WTC11 (cell line): ENCODE measurements around the gene SLC38A1. TPM values are rescaled to one million over a fixed set of nuclear protein-coding genes. Genes with fewer than 3 reads are reported as not detected.

ENCODE experiments used
- ATAC-seq: fragments of 200-7000 bp; cut with Tn5 transposase; 2 replicates; pipeline ENCODE4 v1.10.0; 2021; ENCODE audit warnings: mild to moderate bottlenecking, moderate library complexity
- CTCF ChIA-PET: fragments of 300-600 bp; sonication (Branson Sonifier 250); formaldehyde crosslinking; loops from one replicate; lab custom pipeline; 2021; ENCODE audit warnings: antibody characterized with exemption; lab: Charles Lee
- POLR2A ChIA-PET: fragments of 350-600 bp; sonication (Branson Sonifier 250); formaldehyde crosslinking; loops from one replicate; lab custom pipeline; 2021; ENCODE audit warnings: antibody characterized with exemption; lab: Charles Lee
- DNase-seq: peaks from one replicate; pipeline ENCODE4 v3.0.0; 2021; ENCODE audit warnings: low spot score
- H3K27ac Mint-ChIP-seq: 2 replicates; pipeline ENCODE4 v1.8.0; 2021; ENCODE audit warnings: mixed read lengths
- H3K27me3 Mint-ChIP-seq: 2 replicates; pipeline ENCODE4 v1.8.0; 2021; ENCODE audit warnings: low read depth, mild to moderate bottlenecking, moderate library complexity, mixed read lengths
- H3K36me3 Mint-ChIP-seq: 2 replicates; pipeline ENCODE4 v1.8.0; 2021; ENCODE audit warnings: mixed read lengths
- H3K4me1 Mint-ChIP-seq: 2 replicates; pipeline ENCODE4 v1.8.0; 2022; ENCODE audit warnings: mixed read lengths
- H3K4me3 Mint-ChIP-seq: 2 replicates; pipeline ENCODE4 v1.8.0; 2021; ENCODE audit warnings: mild to moderate bottlenecking, moderate library complexity, mixed read lengths
- H3K9me3 Mint-ChIP-seq: 2 replicates; pipeline ENCODE4 v1.8.0; 2021; ENCODE audit warnings: mixed read lengths
- AFF4 ChIP-seq: sonication (generic); formaldehyde crosslinking; IDR thresholded peaks from 2 replicates; pipeline ENCODE4 v1.8.1; 2023; ENCODE audit warnings: mild to moderate bottlenecking, missing genetic modification reagents, borderline replicate concordance
- ATF1 ChIP-seq: sonication (generic); formaldehyde crosslinking; IDR thresholded peaks from 2 replicates; pipeline ENCODE4 v1.8.1; 2023; ENCODE audit warnings: mild to moderate bottlenecking, moderate library complexity, missing genetic modification reagents
- CDX4 ChIP-seq: fragments of 250-450 bp; sonication (Bioruptor Pico); IDR thresholded peaks from 2 replicates; pipeline ENCODE4 v1.9.0; 2021; ENCODE audit warnings: moderate library complexity, mild to moderate bottlenecking, inconsistent platforms, borderline replicate concordance
- E2F5 ChIP-seq: sonication (generic); formaldehyde crosslinking; IDR thresholded peaks from 2 replicates; pipeline ENCODE4 v1.8.1; 2022; ENCODE audit warnings: mild to moderate bottlenecking, moderate library complexity, missing genetic modification reagents
- EMX1 ChIP-seq: fragments of 250-450 bp; sonication (Bioruptor Pico); IDR thresholded peaks from 2 replicates; pipeline ENCODE4 v1.8.0; 2021; ENCODE audit warnings: mild to moderate bottlenecking
- ESRRA ChIP-seq: sonication (generic); formaldehyde crosslinking; IDR thresholded peaks from 2 replicates; pipeline ENCODE4 v1.8.1; 2022; ENCODE audit warnings: mild to moderate bottlenecking, missing genetic modification reagents, borderline replicate concordance
- ETV6 ChIP-seq: sonication (generic); formaldehyde crosslinking; IDR thresholded peaks from 2 replicates; pipeline ENCODE4 v1.8.1; 2022; ENCODE audit warnings: mild to moderate bottlenecking, missing genetic modification reagents
- HMGA2 ChIP-seq: fragments of 250-450 bp; sonication (Bioruptor Pico); IDR thresholded peaks from 2 replicates; pipeline ENCODE4 v1.4.0; 2021; ENCODE audit warnings: mild to moderate bottlenecking, moderate library complexity
- JUN ChIP-seq: sonication (generic); formaldehyde crosslinking; IDR thresholded peaks from 2 replicates; pipeline ENCODE4 v1.8.0; 2023; ENCODE audit warnings: mild to moderate bottlenecking, missing genetic modification reagents
- NFATC4 ChIP-seq: fragments of 250-450 bp; sonication (Bioruptor Pico); IDR thresholded peaks from 2 replicates; pipeline ENCODE4 v1.9.0; 2021; ENCODE audit warnings: mild to moderate bottlenecking
- NR3C1 ChIP-seq: sonication (generic); formaldehyde crosslinking; conservative IDR thresholded peaks from 2 replicates; pipeline ENCODE4 v1.8.1; 2023; ENCODE audit warnings: low read depth, mild to moderate bottlenecking, missing genetic modification reagents
- RELA ChIP-seq: sonication (generic); formaldehyde crosslinking; IDR thresholded peaks from 2 replicates; pipeline ENCODE4 v1.8.1; 2022; ENCODE audit warnings: missing genetic modification reagents, mild to moderate bottlenecking, borderline replicate concordance
- SMAD3 ChIP-seq: sonication (generic); formaldehyde crosslinking; IDR thresholded peaks from 2 replicates; pipeline ENCODE4 v1.8.0; 2022; ENCODE audit warnings: missing genetic modification reagents, mild to moderate bottlenecking, borderline replicate concordance
- SMAD4 ChIP-seq: sonication (generic); formaldehyde crosslinking; IDR thresholded peaks from 2 replicates; pipeline ENCODE4 v1.8.0; 2022; ENCODE audit warnings: mild to moderate bottlenecking, missing genetic modification reagents
- SP1 ChIP-seq: sonication (generic); formaldehyde crosslinking; conservative IDR thresholded peaks from 2 replicates; pipeline ENCODE4 v1.8.1; 2022; ENCODE audit warnings: missing genetic modification reagents
- TCF7 ChIP-seq: sonication (generic); formaldehyde crosslinking; IDR thresholded peaks from 2 replicates; pipeline ENCODE4 v1.8.0; 2022; ENCODE audit warnings: mild to moderate bottlenecking, low read depth, missing genetic modification reagents, moderate library complexity
- TEAD4 ChIP-seq: sonication (generic); formaldehyde crosslinking; IDR thresholded peaks from 2 replicates; pipeline ENCODE4 v1.8.0; 2022; ENCODE audit warnings: mild to moderate bottlenecking, missing genetic modification reagents
- ZNF232 ChIP-seq: sonication (generic); formaldehyde crosslinking; IDR thresholded peaks from 2 replicates; pipeline ENCODE4 v1.8.0; 2022; ENCODE audit warnings: mild to moderate bottlenecking, missing genetic modification reagents
- ZNF263 ChIP-seq: sonication (generic); formaldehyde crosslinking; IDR thresholded peaks from 2 replicates; pipeline ENCODE4 v1.8.1; 2022; ENCODE audit warnings: low read depth, mild to moderate bottlenecking, moderate library complexity, missing genetic modification reagents
- ZNF416 ChIP-seq: fragments of 250-450 bp; sonication (Bioruptor Pico); IDR thresholded peaks from 2 replicates; pipeline ENCODE4 v1.9.0; 2021; ENCODE audit warnings: mild to moderate bottlenecking, inconsistent platforms
- ZNF532 ChIP-seq: fragments of 250-450 bp; sonication (Bioruptor Pico); IDR thresholded peaks from 2 replicates; pipeline ENCODE4 v1.9.0; 2021; ENCODE audit warnings: mild to moderate bottlenecking, borderline replicate concordance
- total RNA-seq: library from RNA; stranded (reverse); gene quantifications from 3 replicates; pipeline ENCODE4 v1.2.3, GENCODE V29; 2021

SLC38A1 gene
- total RNA-seq, 1 experiment from 2014 or later = 179 TPM

- TF ChIP-seq RELA (CRISPR knock-in tag) (no peak), HMGA2 (CRISPR knock-in tag) (no peak), E2F5 (CRISPR knock-in tag) (no peak), SP1 (CRISPR knock-in tag) (no peak), JUN (CRISPR knock-in tag) (no peak)
These were observed 3.1 kb downstream of the SLC38A1 start (continued) for GRCh38 chr12:46265734-46266133.

GRCh38 chr12:46265102-46265501 lies 3.7 kb downstream of the SLC38A1 start:
- no peak for ATAC-seq
- Mint-ChIP-seq H3K4me1 (peaks cover 23% of the 10 kb centered on the region), H3K27ac (no peak overlapping the region), H3K4me3 (no peak overlapping the region), H3K9me3 (no peaks in the 10 kb centered on the region), H3K36me3 (peaks cover 6% of the 10 kb centered on the region; the same call in 1 of the 2 replicates), H3K27me3 (no peaks in the 10 kb centered on the region)
- DNase-seq = no peak
- POLR2A ChIA-PET = no interaction called here
- CTCF ChIA-PET = no interaction called here
- TF ChIP-seq ZNF263 (CRISPR knock-in tag) (no peak), ZNF232 (CRISPR knock-in tag) (no peak), TCF7 (no peak), SMAD4 (CRISPR knock-in tag) (no peak), NR3C1 (CRISPR knock-in tag) (no peak), ZNF416 (CRISPR knock-in tag) (no peak), EMX1 (no peak), E2F5 (CRISPR knock-in tag) (no peak), ETV6 (CRISPR knock-in tag) (no peak), SMAD3 (no peak), TEAD4 (CRISPR knock-in tag) (no peak), AFF4 (CRISPR knock-in tag) (no peak), RELA (CRISPR knock-in tag) (no peak), NFATC4 (CRISPR knock-in tag) (no peak), CDX4 (CRISPR knock-in tag) (no peak), SP1 (CRISPR knock-in tag) (no peak), ZNF532 (CRISPR knock-in tag) (no peak), ATF1 (CRISPR knock-in tag) (no peak), ESRRA (CRISPR knock-in tag) (no peak)
